Naive thymus-derived CD8-positive, alpha-beta T cell (primary cell): ENCODE results near the gene CLASP1. TPM values are rescaled to one million over a fixed set of nuclear protein-coding genes. Genes with fewer than 3 reads are reported as not detected.

Experiments used
- ATAC-seq, 2 donors: fragments of 150-1000 bp; cut with Tn5 transposase in 1 of 2; sonication (Bioruptor Pico), chemical (Tn5 transposase) in 1 of 2; 1 replicate in 1 of 2; 2 replicates in 1 of 2; pipeline ENCODE4 v1.10.0; 2021; ENCODE audit warnings: mild to moderate bottlenecking in 2 of 2, moderate library complexity in 2 of 2
- POLR2A ChIA-PET: fragments of 350-600 bp; sonication (Branson Sonifier 250); formaldehyde crosslinking; loops from one replicate; lab custom pipeline; 2021; ENCODE audit warnings: antibody characterized with exemption; lab: Charles Lee
- DNase-seq, 10 donors: peaks; one replicate each; pipeline versions ENCODE4 v3.0.0 to v3.0.0-alpha.2; 2020 to 2022
- H3K27ac Mint-ChIP-seq, 10 donors: one replicate each; pipeline ENCODE4 v1.8.0; 2020 to 2022; ENCODE audit warnings: mild to moderate bottlenecking in 10 of 10, mixed read lengths in 10 of 10, moderate library complexity in 4 of 10, inconsistent platforms in 1 of 10
- H3K27me3 Mint-ChIP-seq, 5 donors: one replicate each; pipeline ENCODE4 v1.8.0; 2021 to 2022; ENCODE audit warnings: mixed read lengths in 5 of 5
- H3K36me3 Mint-ChIP-seq, 3 donors: one replicate each; pipeline ENCODE4 v1.8.0; 2020 to 2022; ENCODE audit warnings: mixed read lengths in 3 of 3, mild to moderate bottlenecking in 2 of 3, inconsistent platforms in 1 of 3
- H3K4me1 Mint-ChIP-seq, 4 donors: one replicate each; pipeline ENCODE4 v1.8.0; 2021 to 2022; ENCODE audit warnings: mixed read lengths in 4 of 4
- H3K4me3 Mint-ChIP-seq, 10 donors: one replicate each; pipeline ENCODE4 v1.8.0; 2020 to 2022; ENCODE audit warnings: mild to moderate bottlenecking in 10 of 10, mixed read lengths in 10 of 10, moderate library complexity in 6 of 10, inconsistent platforms in 1 of 10
- H3K9me3 Mint-ChIP-seq, 9 donors: one replicate each; pipeline ENCODE4 v1.8.0; 2020 to 2022; ENCODE audit warnings: mixed read lengths in 9 of 9, mild to moderate bottlenecking in 3 of 9, inconsistent platforms in 1 of 9, moderate library complexity in 1 of 9
- polyA plus RNA-seq, 3 donors: library from polyadenylated mRNA; unstranded; fragments of 300-500 nt; fragmentation: Illumina TruSeq; gene quantifications; one replicate each; pipeline ENCODE4 v1.2.3, GENCODE V29; 2021
- total RNA-seq, 8 experiments: library from RNA in 2 of 8; stranded (reverse) in 2 of 8; gene quantifications; one replicate each; pipeline ENCODE4 v1.2.3 and lab custom pipeline; 2021 to 2026

CLASP1 gene
- total and polyA plus RNA-seq, 5 experiments from 2014 or later, result 10.8 to 73.5 (median 15.2) TPM

GRCh38 chr2:121502781-121503180, 146.5 kb downstream of the CLASP1 start:
- Mint-ChIP-seq H3K4me3 (no peak overlapping the region), H3K27me3 (no peaks in the 10 kb centered on the region), H3K4me1 (peaks cover 18 to 45% (median 35%) of the 10 kb centered on the region in 4 donors), H3K9me3 (peaks cover 0 to 9% (median 2%) of the 10 kb centered on the region in 9 donors), H3K36me3 (peaks cover 30 to 87% (median 59%) of the 10 kb centered on the region in 3 donors), H3K27ac (peak overlapping the region in 1 of 10 donors; percentile 61)
- no peak for DNase-seq
- no peak for ATAC-seq
- POLR2A ChIA-PET, result no interaction called here

- DNase-seq, result no peak
- Mint-ChIP-seq H3K27me3 (no peaks in the 10 kb centered on the region), H3K9me3 (peaks cover 0 to 9% (median 2%) of the 10 kb centered on the region in 9 donors), H3K4me3 (no peak overlapping the region), H3K4me1 (peaks cover 18 to 40% (median 32%) of the 10 kb centered on the region in 4 donors), H3K27ac (peak overlapping the region in 3 of 10 donors; percentile 2 to 61 (median 33)), H3K36me3 (peaks cover 25 to 83% (median 55%) of the 10 kb centered on the region in 3 donors)
- POLR2A ChIA-PET, result no interaction called here
- no peak for ATAC-seq
These were observed 147.0 kb downstream of the CLASP1 start for GRCh38 chr2:121502246-121502645.

GRCh38 chr2:121501554-121501953, 147.7 kb downstream of the CLASP1 start:
- Mint-ChIP-seq H3K4me3 (no peak overlapping the region), H3K36me3 (peaks cover 18 to 83% (median 49%) of the 10 kb centered on the region in 3 donors), H3K27ac (no peak overlapping the region), H3K4me1 (peaks cover 13 to 33% (median 25%) of the 10 kb centered on the region in 4 donors), H3K27me3 (no peaks in the 10 kb centered on the region), H3K9me3 (peaks cover 0 to 9% (median 2%) of the 10 kb centered on the region in 9 donors)
- ATAC-seq (no peak), DNase-seq (no peak)
- POLR2A ChIA-PET, result no interaction called here

- Mint-ChIP-seq H3K4me1 (peaks cover 13 to 29% (median 20%) of the 10 kb centered on the region in 4 donors), H3K36me3 (peaks cover 17 to 84% (median 52%) of the 10 kb centered on the region in 3 donors), H3K9me3 (peaks cover 0 to 9% (median 2%) of the 10 kb centered on the region in 9 donors), H3K27me3 (no peaks in the 10 kb centered on the region), H3K27ac (peak overlapping the region in 3 of 10 donors; percentile 17 to 63 (median 60)), H3K4me3 (no peak overlapping the region)
- POLR2A ChIA-PET, result no interaction called here
- DNase-seq (no peak), ATAC-seq (no peak)
These were observed 148.2 kb downstream of the CLASP1 start for GRCh38 chr2:121501031-121501430.

GRCh38 chr2:121498731-121499130, 150.5 kb downstream of the CLASP1 start:
- POLR2A ChIA-PET, result no interaction called here
- Mint-ChIP-seq H3K4me1 (peaks cover 8 to 21% (median 16%) of the 10 kb centered on the region in 4 donors), H3K36me3 (peaks cover 22 to 83% (median 51%) of the 10 kb centered on the region in 3 donors), H3K27me3 (no peaks in the 10 kb centered on the region), H3K4me3 (no peak overlapping the region), H3K27ac (peak overlapping the region in 2 of 10 donors; percentile 9 to 60), H3K9me3 (peaks cover 0 to 9% (median 2%) of the 10 kb centered on the region in 9 donors)
- DNase-seq (no peak), ATAC-seq (no peak)

GRCh38 chr2:121492409-121492808, 156.9 kb downstream of the CLASP1 start:
- POLR2A ChIA-PET, result no interaction called here
- peaks cover 28 to 48% (median 40%) of the 10 kb centered on the region in 4 donors for H3K4me1 Mint-ChIP-seq
- no peak for ATAC-seq

GRCh38 chr2:121491518-121491917, 157.7 kb downstream of the CLASP1 start:
- Mint-ChIP-seq H3K9me3 (no peaks in the 10 kb centered on the region), H3K4me3 (no peak overlapping the region), H3K27me3 (no peaks in the 10 kb centered on the region), H3K36me3 (peaks cover 5 to 40% (median 7%) of the 10 kb centered on the region in 3 donors), H3K27ac (peak overlapping the region in 1 of 10 donors; percentile 11), H3K4me1 (peaks cover 26 to 48% (median 40%) of the 10 kb centered on the region in 4 donors)
- ATAC-seq, result no peak
- POLR2A ChIA-PET, result no interaction called here
- DNase-seq, result no peak

More at GRCh38 chr2:121492409-121492808, 156.9 kb downstream of the CLASP1 start:
- no peak overlapping the region for H3K27ac Mint-ChIP-seq
- H3K4me3 Mint-ChIP-seq, result no peak overlapping the region
- H3K27me3 Mint-ChIP-seq, result no peaks in the 10 kb centered on the region
- DNase-seq, result no peak
- peaks cover 5 to 48% (median 7%) of the 10 kb centered on the region in 3 donors for H3K36me3 Mint-ChIP-seq
- no peaks in the 10 kb centered on the region for H3K9me3 Mint-ChIP-seq

- Mint-ChIP-seq H3K27me3 (no peaks in the 10 kb centered on the region), H3K27ac (peak overlapping the region in 3 of 10 donors; percentile 8 to 78 (median 32)), H3K4me1 (peaks cover 23 to 48% (median 40%) of the 10 kb centered on the region in 4 donors), H3K36me3 (peaks cover 3 to 32% (median 5%) of the 10 kb centered on the region in 3 donors), H3K4me3 (peak overlapping the region in 1 of 10 donors; percentile 16), H3K9me3 (no peaks in the 10 kb centered on the region)
- DNase-seq (no peak), ATAC-seq (no peak)
- POLR2A ChIA-PET, result no interaction called here
These were observed 158.6 kb downstream of the CLASP1 start for GRCh38 chr2:121490584-121491133.

- peaks cover 23 to 48% (median 41%) of the 10 kb centered on the region in 4 donors for H3K4me1 Mint-ChIP-seq
- peaks cover 3 to 29% (median 5%) of the 10 kb centered on the region in 3 donors for H3K36me3 Mint-ChIP-seq
- no peaks in the 10 kb centered on the region for H3K9me3 Mint-ChIP-seq
- no peaks in the 10 kb centered on the region for H3K27me3 Mint-ChIP-seq
- no peak for DNase-seq
- POLR2A ChIA-PET, result interaction anchor here (0.7 kb wide), 1 partner anchor 307 kb away, joined by 3 read pairs; no protein-coding TSS in a partner anchor
- ATAC-seq, result no peak
- H3K4me3 Mint-ChIP-seq, result peak overlapping the region in 2 of 10 donors; percentile 16 to 31
- H3K27ac Mint-ChIP-seq, result peak overlapping the region in 6 of 10 donors; percentile 6 to 78 (median 40)
These were observed 159.2 kb downstream of the CLASP1 start for GRCh38 chr2:121489911-121490583.

- Mint-ChIP-seq H3K36me3 (peaks cover 2 to 31% (median 5%) of the 10 kb centered on the region in 3 donors), H3K4me1 (peaks cover 29 to 54% (median 47%) of the 10 kb centered on the region in 4 donors), H3K27ac (peak overlapping the region in 3 of 10 donors; percentile 24 to 52 (median 51)), H3K4me3 (peak overlapping the region in 1 of 10 donors; percentile 4), H3K27me3 (no peaks in the 10 kb centered on the region), H3K9me3 (no peaks in the 10 kb centered on the region)
- peak in 1 of 2 donors; percentile 44 for ATAC-seq
- no peak for DNase-seq
- POLR2A ChIA-PET, result no interaction called here
These were observed 160.0 kb downstream of the CLASP1 start for GRCh38 chr2:121489284-121489683.

GRCh38 chr2:121486191-121486790, 163.0 kb downstream of the CLASP1 start:
- ATAC-seq (no peak), DNase-seq (no peak)
- Mint-ChIP-seq H3K36me3 (peaks cover 0 to 24% (median 3%) of the 10 kb centered on the region in 3 donors), H3K27me3 (no peaks in the 10 kb centered on the region), H3K27ac (peak overlapping the region in 1 of 10 donors; percentile 3), H3K4me1 (peaks cover 27 to 40% (median 35%) of the 10 kb centered on the region in 4 donors), H3K4me3 (no peak overlapping the region), H3K9me3 (no peaks in the 10 kb centered on the region)
- POLR2A ChIA-PET, result no interaction called here

GRCh38 chr2:121485039-121485438, 164.2 kb downstream of the CLASP1 start:
- peaks cover 0 to 32% (median 3%) of the 10 kb centered on the region in 3 donors for H3K36me3 Mint-ChIP-seq
- POLR2A ChIA-PET, result no interaction called here
- DNase-seq, result no peak
- peaks cover 25 to 40% (median 32%) of the 10 kb centered on the region in 4 donors for H3K4me1 Mint-ChIP-seq
- no peak for ATAC-seq
- no peak overlapping the region for H3K4me3 Mint-ChIP-seq
- H3K27me3 Mint-ChIP-seq, result no peaks in the 10 kb centered on the region
- peak overlapping the region in 2 of 10 donors; percentile 18 to 39 for H3K27ac Mint-ChIP-seq
- no peaks in the 10 kb centered on the region for H3K9me3 Mint-ChIP-seq
